Nephron progenitor cell (in vitro differentiated cells): Measurements from ENCODE around the gene ADAM30.

Source experiments
- DNase-seq: peaks from one replicate; pipeline ENCODE4 v3.0.0; 2021
- H3K27ac Mint-ChIP-seq: 2 replicates; pipeline ENCODE4 v1.8.0; 2021; ENCODE audit warnings: mild to moderate bottlenecking, moderate library complexity, mixed read lengths
- H3K27me3 Mint-ChIP-seq: 2 replicates; pipeline ENCODE4 v1.8.0; 2021; ENCODE audit warnings: mild to moderate bottlenecking, low read depth, mixed read lengths; ENCODE audit not compliant: poor library complexity
- H3K36me3 Mint-ChIP-seq: 2 replicates; pipeline ENCODE4 v1.8.0; 2021; ENCODE audit warnings: low read depth, mixed read lengths
- H3K4me1 Mint-ChIP-seq: 2 replicates; pipeline ENCODE4 v1.8.0; 2021; ENCODE audit warnings: mixed read lengths
- H3K4me3 Mint-ChIP-seq: 2 replicates; pipeline ENCODE4 v1.8.0; 2021; ENCODE audit warnings: mild to moderate bottlenecking, moderate library complexity, mixed read lengths
- H3K9me3 Mint-ChIP-seq: 2 replicates; pipeline ENCODE4 v1.8.0; 2021; ENCODE audit warnings: mild to moderate bottlenecking, moderate library complexity, mixed read lengths
- CTCF ChIP-seq: fragments of 200-600 bp; sonication (generic); IDR thresholded peaks from 2 replicates; pipeline ENCODE4 v1.5.0; 2021; ENCODE audit warnings: antibody characterized with exemption

Gene ADAM30

GRCh38 chr1:119895102-119895501 is 1.2 kb downstream of the ADAM30 start:
- Mint-ChIP-seq H3K27me3 (peaks cover 19% of the 10 kb centered on the region), H3K4me3 (no peak overlapping the region), H3K27ac (no peak overlapping the region), H3K4me1 (no peaks in the 10 kb centered on the region), H3K9me3 (peaks cover 7% of the 10 kb centered on the region), H3K36me3 (no peaks in the 10 kb centered on the region)
- no peak for TF ChIP-seq CTCF
- DNase-seq = no peak

GRCh38 chr1:119893827-119894700 is 2.3 kb downstream of the ADAM30 start:
- peaks cover 14% of the 10 kb centered on the region for H3K9me3 Mint-ChIP-seq
- no peak overlapping the region for H3K27ac Mint-ChIP-seq
- no peak overlapping the region for H3K4me3 Mint-ChIP-seq
- TF ChIP-seq CTCF = no peak
- H3K36me3 Mint-ChIP-seq = no peaks in the 10 kb centered on the region
- peaks cover 19% of the 10 kb centered on the region for H3K27me3 Mint-ChIP-seq
- DNase-seq = no peak
- no peaks in the 10 kb centered on the region for H3K4me1 Mint-ChIP-seq

GRCh38 chr1:119893238-119893791 is 3.0 kb downstream of the ADAM30 start:
- no peak for TF ChIP-seq CTCF
- no peak overlapping the region for H3K4me3 Mint-ChIP-seq
- no peak overlapping the region for H3K27ac Mint-ChIP-seq
- H3K9me3 Mint-ChIP-seq = peaks cover 21% of the 10 kb centered on the region
- peaks cover 19% of the 10 kb centered on the region for H3K27me3 Mint-ChIP-seq
- peaks cover 6% of the 10 kb centered on the region for H3K36me3 Mint-ChIP-seq
- no peaks in the 10 kb centered on the region for H3K4me1 Mint-ChIP-seq
- DNase-seq = no peak

GRCh38 chr1:119891386-119891785 is 4.9 kb downstream of the ADAM30 start:
- TF ChIP-seq CTCF = no peak
- Mint-ChIP-seq H3K4me1 (no peaks in the 10 kb centered on the region), H3K4me3 (no peak overlapping the region), H3K27me3 (peaks cover 29% of the 10 kb centered on the region), H3K36me3 (peaks cover 8% of the 10 kb centered on the region), H3K27ac (no peak overlapping the region), H3K9me3 (peaks cover 39% of the 10 kb centered on the region)
- DNase-seq = no peak

- Mint-ChIP-seq H3K4me3 (no peak overlapping the region), H3K4me1 (no peaks in the 10 kb centered on the region), H3K27ac (no peak overlapping the region), H3K9me3 (peaks cover 39% of the 10 kb centered on the region), H3K27me3 (peaks cover 31% of the 10 kb centered on the region), H3K36me3 (peaks cover 8% of the 10 kb centered on the region)
- TF ChIP-seq CTCF = no peak
- DNase-seq = no peak
Measured at GRCh38 chr1:119888476-119888875, 7.8 kb downstream of the ADAM30 start.
